Tibial artery (tissue), 4 donors: ENCODE measurements around the gene SBK2.
A peak's percentile ranks its signal among the peaks of the same experiment; 100 is the strongest.

Source experiments
- DNase-seq, 2 donors: peaks; one replicate each; pipeline ENCODE4 v3.0.0-alpha.2; 2019
- H3K27ac ChIP-seq, 2 donors: fragments of 200-600 bp; sonication (generic) in 1 of 2; 1 replicate in 1 of 2; 2 replicates in 1 of 2; pipeline ENCODE4 v1.5.1; 2018 to 2019; ENCODE audit warnings: mild to moderate bottlenecking in 1 of 2
- H3K27me3 ChIP-seq, 2 donors: fragments of 200-600 bp; sonication (generic) in 1 of 2; one replicate each; pipeline versions ENCODE4 v1.5.1 to v1.6.0; 2016 to 2019
- H3K36me3 ChIP-seq, 3 donors: fragments of 200-600 bp; sonication (generic) in 2 of 3; one replicate each; pipeline ENCODE4 v1.5.1; 2016 to 2019; ENCODE audit warnings: mild to moderate bottlenecking in 2 of 3
- H3K4me1 ChIP-seq, 4 donors: fragments of 200-600 bp; sonication (generic) in 2 of 4; 1 replicate in 3 of 4; 2 replicates in 1 of 4; pipeline ENCODE4 v1.5.1; 2016 to 2019
- H3K4me3 ChIP-seq, 2 donors: fragments of 200-600 bp; sonication (generic) in 1 of 2; 1 replicate in 1 of 2; 2 replicates in 1 of 2; pipeline ENCODE4 v1.5.1; 2018 to 2019; ENCODE audit warnings: mild to moderate bottlenecking in 2 of 2
- H3K9me3 ChIP-seq, 3 donors: fragments of 200-600 bp; sonication (generic) in 1 of 3; one replicate each; pipeline ENCODE4 v1.5.1; 2016 to 2019
- intact Hi-C: fragments of 100-400 bp; cut with DNase I; formaldehyde crosslinking; loops from one replicate; pipeline ENCODE4 v1.15.0; 2023; ENCODE audit warnings: low total_unique reads
- TF ChIP-seq, protein P1 (sequence below), 2 experiments: fragments of 200-600 bp in 1 of 2; fragments of 450-650 bp in 1 of 2; IDR thresholded peaks; one replicate each; pipeline ENCODE4 v1.5.1; 2017 to 2019; ENCODE audit warnings: antibody characterized with exemption in 2 of 2, mild to moderate bottlenecking in 1 of 2, moderate library complexity in 1 of 2

The SBK2 gene

DNA sequence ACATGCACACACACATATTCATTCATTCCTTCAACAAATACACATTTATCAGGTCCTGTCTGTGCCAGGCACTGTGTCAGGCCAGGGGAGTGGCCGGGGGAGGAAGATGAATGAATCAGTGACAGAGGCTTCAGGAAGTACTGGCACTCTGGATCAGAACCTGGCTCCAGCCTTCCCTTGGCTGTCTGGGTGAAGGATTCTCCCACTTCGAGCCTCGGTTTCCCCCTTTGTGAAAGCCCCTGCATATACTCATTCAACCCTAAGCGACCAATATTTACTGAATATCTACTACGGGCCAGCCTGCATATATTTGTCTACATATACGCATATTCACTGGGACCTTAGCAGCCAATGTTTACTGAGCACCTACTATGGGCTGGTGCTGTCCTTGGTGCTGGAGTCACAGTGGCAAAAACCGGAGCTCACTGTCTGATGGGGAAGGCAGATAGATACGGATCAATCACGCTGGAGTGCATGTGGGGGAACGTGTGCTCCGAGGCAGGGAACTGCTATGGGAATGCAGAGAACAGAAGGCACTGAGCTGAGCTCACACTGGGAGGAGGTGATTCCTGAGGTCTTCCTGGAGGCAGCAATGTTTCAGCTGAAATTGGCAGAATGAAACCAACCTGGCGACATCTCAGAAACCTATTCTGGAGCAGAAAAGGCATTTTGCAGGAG is 44.4 kb upstream of the SBK2 start:
- TF ChIP-seq, protein P1, sequence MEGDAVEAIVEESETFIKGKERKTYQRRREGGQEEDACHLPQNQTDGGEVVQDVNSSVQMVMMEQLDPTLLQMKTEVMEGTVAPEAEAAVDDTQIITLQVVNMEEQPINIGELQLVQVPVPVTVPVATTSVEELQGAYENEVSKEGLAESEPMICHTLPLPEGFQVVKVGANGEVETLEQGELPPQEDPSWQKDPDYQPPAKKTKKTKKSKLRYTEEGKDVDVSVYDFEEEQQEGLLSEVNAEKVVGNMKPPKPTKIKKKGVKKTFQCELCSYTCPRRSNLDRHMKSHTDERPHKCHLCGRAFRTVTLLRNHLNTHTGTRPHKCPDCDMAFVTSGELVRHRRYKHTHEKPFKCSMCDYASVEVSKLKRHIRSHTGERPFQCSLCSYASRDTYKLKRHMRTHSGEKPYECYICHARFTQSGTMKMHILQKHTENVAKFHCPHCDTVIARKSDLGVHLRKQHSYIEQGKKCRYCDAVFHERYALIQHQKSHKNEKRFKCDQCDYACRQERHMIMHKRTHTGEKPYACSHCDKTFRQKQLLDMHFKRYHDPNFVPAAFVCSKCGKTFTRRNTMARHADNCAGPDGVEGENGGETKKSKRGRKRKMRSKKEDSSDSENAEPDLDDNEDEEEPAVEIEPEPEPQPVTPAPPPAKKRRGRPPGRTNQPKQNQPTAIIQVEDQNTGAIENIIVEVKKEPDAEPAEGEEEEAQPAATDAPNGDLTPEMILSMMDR (IDR thresholded peaks at IDR 0.05): no peak
- no peak for DNase-seq
- Histone ChIP-seq H3K9me3 (peaks cover 0 to 12% (median 0%) of the 10 kb centered on the region in 3 donors), H3K27me3 (peaks cover 0 to 4% of the 10 kb centered on the region in 2 donors), H3K4me1 (peaks cover 0 to 24% (median 19%) of the 10 kb centered on the region in 4 donors), H3K4me3 (peak overlapping the region; percentile 90 to 96), H3K27ac (peak overlapping the region; percentile 91 to 95), H3K36me3 (peaks cover 8 to 30% (median 21%) of the 10 kb centered on the region in 3 donors)
- intact Hi-C loops: no loop called here

DNA sequence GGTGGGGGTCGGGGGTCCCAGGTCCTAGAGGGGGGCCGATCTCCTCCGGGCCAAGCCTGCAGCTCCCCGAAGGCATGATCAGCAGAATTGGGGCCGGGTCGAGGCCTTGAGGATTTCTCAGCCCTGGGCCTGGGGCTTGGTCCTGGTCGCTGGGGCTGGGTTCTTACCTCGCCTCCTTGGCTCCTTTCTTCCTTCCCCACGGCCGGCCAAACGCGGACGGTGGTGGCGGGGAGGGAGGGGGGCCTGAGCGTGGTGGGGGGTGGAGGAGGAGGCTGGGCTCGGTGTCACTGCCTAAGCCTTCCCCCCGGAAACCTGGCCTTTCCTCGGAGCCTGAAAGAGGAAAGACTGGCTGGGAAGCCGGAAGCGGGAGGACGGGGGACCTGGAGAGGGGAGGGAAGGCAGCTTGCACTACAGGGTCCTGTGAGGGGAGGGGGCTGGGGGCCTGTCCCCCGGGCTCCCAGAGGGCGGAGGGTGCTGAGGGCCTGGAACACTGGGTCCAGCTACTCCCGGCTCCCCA is 43.8 kb upstream of the SBK2 start, which contains the start of gene ZNF579:
Gene ZNF579 (minus strand): TSS at position 221 of the 517 bp plus-strand sequence. CDS start 1,209 bp downstream, outside the sequence.
- TF ChIP-seq, protein P1 (IDR thresholded peaks at IDR 0.05): no peak
- Histone ChIP-seq H3K4me1 (peaks cover 0 to 18% (median 13%) of the 10 kb centered on the region in 4 donors), H3K27ac (peak within 1 kb of the TSS; percentile 91 to 95), H3K4me3 (peak within 1 kb of the TSS; percentile 90 to 96), H3K36me3 (peaks cover 8 to 30% (median 21%) of the 10 kb centered on the region in 3 donors), H3K9me3 (peaks cover 0 to 12% (median 0%) of the 10 kb centered on the region in 3 donors), H3K27me3 (no peaks in the 10 kb centered on the region)
- intact Hi-C loops: no loop called here
- DNase-seq: peak; percentile 80 to 90

DNA sequence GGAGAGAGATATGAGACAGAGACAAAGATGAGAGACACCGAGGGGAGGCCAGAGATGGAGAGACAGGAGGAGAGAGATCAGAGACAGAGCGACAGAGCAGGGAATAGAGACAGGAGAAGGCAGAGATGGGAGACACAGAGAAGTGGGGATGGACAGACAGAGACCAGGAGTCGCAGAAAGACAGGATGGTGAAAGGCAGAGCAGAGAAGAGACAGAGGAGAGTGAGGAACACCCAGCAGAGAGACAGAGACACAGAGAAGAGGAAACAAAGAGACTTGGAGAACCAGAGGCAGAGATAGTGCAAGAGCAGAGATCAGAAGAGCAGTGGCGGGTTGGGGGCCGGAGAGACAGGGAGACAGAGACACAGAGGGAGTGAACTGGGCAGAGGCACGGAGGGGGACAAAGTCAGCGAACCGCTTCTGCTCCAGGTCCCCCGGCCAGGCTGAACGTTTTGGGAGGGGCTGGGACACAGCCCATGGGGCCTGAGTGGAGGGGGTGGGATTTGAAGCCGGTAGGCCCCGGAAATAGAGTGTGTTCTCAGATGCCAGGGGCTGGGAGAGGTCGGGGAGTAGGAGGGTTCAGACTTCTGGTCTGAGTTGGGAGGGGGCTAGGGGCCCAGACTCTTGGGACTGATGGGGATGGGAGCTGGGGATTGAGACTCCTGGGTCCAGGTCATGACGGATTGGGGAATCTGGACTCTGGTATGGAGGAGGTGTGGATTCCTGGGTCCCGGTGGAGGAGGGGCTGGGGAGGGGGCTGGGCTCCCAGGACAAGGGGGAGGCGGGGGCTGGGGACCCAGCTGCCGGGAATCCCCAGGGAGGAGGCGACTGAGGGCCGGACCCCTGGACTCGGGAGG is 43.1 kb upstream of the SBK2 start:
- intact Hi-C loops: no loop called here
- H3K27me3 ChIP-seq: no peaks in the 10 kb centered on the region
- TF ChIP-seq, protein P1 (IDR thresholded peaks at IDR 0.05): no peak
- peak overlapping the region; percentile 91 to 95 for H3K27ac ChIP-seq
- peak overlapping the region; percentile 90 to 96 for H3K4me3 ChIP-seq
- no peak for DNase-seq
- H3K9me3 ChIP-seq: peaks cover 0 to 12% (median 0%) of the 10 kb centered on the region in 3 donors
- peaks cover 0 to 15% (median 12%) of the 10 kb centered on the region in 4 donors for H3K4me1 ChIP-seq
- H3K36me3 ChIP-seq: peaks cover 8 to 30% (median 21%) of the 10 kb centered on the region in 3 donors

DNA sequence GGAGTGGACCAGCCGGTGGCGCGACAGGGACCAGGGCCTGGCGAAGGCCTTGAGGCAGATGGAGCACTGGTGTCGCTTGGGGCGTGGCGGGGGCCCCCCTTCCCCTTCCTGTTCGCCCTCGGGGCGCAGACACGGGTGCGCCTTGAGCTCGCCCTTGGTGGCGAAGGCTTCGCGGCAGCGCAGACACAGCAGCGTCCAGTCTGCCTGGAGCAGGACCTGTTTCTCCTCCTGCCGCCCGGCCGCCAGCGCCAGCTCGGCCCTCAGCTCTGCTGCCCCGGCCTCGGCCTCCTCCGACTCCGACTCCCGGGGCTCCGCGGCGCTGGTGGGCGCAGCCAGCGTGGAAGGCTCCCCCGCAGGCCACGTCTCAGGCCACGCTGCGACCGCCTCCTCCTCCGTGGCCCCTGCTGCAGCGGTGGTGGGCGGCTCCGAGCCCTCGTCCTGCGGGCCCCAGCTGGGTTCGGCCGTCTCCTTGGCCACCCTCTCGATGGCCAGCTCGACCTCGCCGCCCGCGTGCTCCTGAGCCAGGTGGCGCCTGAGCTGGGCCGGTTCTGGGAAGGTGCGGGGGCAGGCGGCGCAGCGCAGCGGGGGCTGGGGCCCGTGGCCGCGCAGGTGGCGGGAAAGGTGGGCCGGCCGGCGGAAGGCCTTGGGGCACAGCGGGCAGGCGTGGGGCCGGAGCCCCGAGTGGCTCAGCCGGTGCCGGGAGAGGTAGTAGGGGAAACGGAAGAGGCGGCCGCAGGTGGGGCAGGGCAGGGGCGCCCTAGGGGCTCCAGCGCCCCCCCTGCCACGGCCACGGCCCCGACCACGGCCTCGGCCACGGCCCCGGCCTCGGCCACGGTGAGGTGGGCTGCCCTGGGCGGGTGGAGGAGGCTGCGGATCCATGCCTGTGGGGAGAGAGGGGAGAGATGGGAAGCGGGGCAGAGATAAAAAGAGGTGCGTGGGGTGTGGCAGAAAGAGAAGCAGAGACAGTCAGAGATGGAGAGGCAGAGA is 42.1 kb upstream of the SBK2 start:
- TF ChIP-seq, protein P1 (IDR thresholded peaks at IDR 0.05): no peak
- no peaks in the 10 kb centered on the region for H3K27me3 ChIP-seq
- H3K9me3 ChIP-seq: peaks cover 0 to 12% (median 0%) of the 10 kb centered on the region in 3 donors
- no peak overlapping the region for H3K27ac ChIP-seq
- DNase-seq: no peak
- H3K36me3 ChIP-seq: peaks cover 8 to 30% (median 21%) of the 10 kb centered on the region in 3 donors
- intact Hi-C loops: no loop called here
- H3K4me1 ChIP-seq: peaks cover 0 to 15% (median 12%) of the 10 kb centered on the region in 4 donors
- H3K4me3 ChIP-seq: peak overlapping the region in 1 of 2 donors; percentile 96
